ENCODE data around the gene FCN1.

Gene FCN1

GRCh38 chr9:134894136-134894860 lies 23.4 kb downstream of the FCN1 start:
- CTCF ChIA-PET: no interaction called here
- TF ChIP-seq CTCF (IDR thresholded peaks at IDR 0.05; ENCODE audit: control extremely low read depth, extremely low read depth, low read depth, missing control alignments): no peak
- POLR2A ChIA-PET: no interaction called here
- no peak for DNase-seq (ENCODE audit: extremely low spot score)

GRCh38 chr9:134892820-134893420 lies 24.8 kb downstream of the FCN1 start:
- CTCF ChIA-PET: no interaction called here
- DNase-seq (ENCODE audit: extremely low spot score): no peak
- no peak for TF ChIP-seq CTCF (IDR thresholded peaks at IDR 0.05; ENCODE audit: control extremely low read depth, extremely low read depth, low read depth, missing control alignments)
- POLR2A ChIA-PET: no interaction called here

GRCh38 chr9:134892221-134892620 lies 25.5 kb downstream of the FCN1 start:
- DNase-seq (ENCODE audit: extremely low spot score): no peak
- ChIA-PET CTCF (no interaction called here), POLR2A (no interaction called here)
- no peak for TF ChIP-seq CTCF (IDR thresholded peaks at IDR 0.05; ENCODE audit: control extremely low read depth, extremely low read depth, low read depth, missing control alignments)

- ChIA-PET CTCF (no interaction called here), POLR2A (no interaction called here)
- no peak for TF ChIP-seq CTCF (IDR thresholded peaks at IDR 0.05; ENCODE audit: control extremely low read depth, extremely low read depth, low read depth, missing control alignments)
- no peak for DNase-seq (ENCODE audit: extremely low spot score)
Measured at GRCh38 chr9:134891713-134892112, 26.0 kb downstream of the FCN1 start.

GRCh38 chr9:134891053-134891452 lies 26.7 kb downstream of the FCN1 start:
- POLR2A ChIA-PET: no interaction called here
- no peak for TF ChIP-seq CTCF (IDR thresholded peaks at IDR 0.05; ENCODE audit: control extremely low read depth, extremely low read depth, low read depth, missing control alignments)
- CTCF ChIA-PET: no interaction called here
- no peak for DNase-seq (ENCODE audit: extremely low spot score)

GRCh38 chr9:134890155-134890495 lies 27.6 kb downstream of the FCN1 start:
- no peak for DNase-seq (ENCODE audit: extremely low spot score)
- ChIA-PET CTCF (no interaction called here), POLR2A (no interaction called here)
- no peak for TF ChIP-seq CTCF (IDR thresholded peaks at IDR 0.05; ENCODE audit: control extremely low read depth, extremely low read depth, low read depth, missing control alignments)
